H9 (cell line): ENCODE results near the gene MOCS3. TPM values are rescaled to one million over a fixed set of nuclear protein-coding genes. Genes with fewer than 3 reads are reported as not detected.

Experiments
- DNase-seq: peaks from one replicate; pipeline ENCODE4 v3.0.0-alpha.2; 2017
- H2AFZ ChIP-seq: one replicate; pipeline ENCODE4 v1.6.1; 2013; ENCODE audit warnings: mild to moderate bottlenecking, low read length, control low read depth, moderate library complexity
- H2AK5ac ChIP-seq: 2 replicates; pipeline ENCODE4 v1.6.1; 2013; ENCODE audit warnings: low read length, control low read depth, mixed read lengths; ENCODE audit not compliant: insufficient read length
- H2BK120ac ChIP-seq: one replicate; pipeline ENCODE4 v1.6.1; 2013; ENCODE audit warnings: low read depth, mild to moderate bottlenecking, low read length, control low read depth, inconsistent platforms; ENCODE audit not compliant: poor library complexity, severe bottlenecking
- H2BK12ac ChIP-seq: 2 replicates; pipeline ENCODE4 v1.6.1; 2013; ENCODE audit warnings: low read length, control low read depth, mixed read lengths, low read depth; ENCODE audit not compliant: insufficient read length
- H2BK15ac ChIP-seq: 2 replicates; pipeline ENCODE4 v1.6.1; 2013; ENCODE audit warnings: low read depth, low read length, control low read depth
- H2BK20ac ChIP-seq: one replicate; pipeline ENCODE4 v1.6.1; 2013; ENCODE audit warnings: low read depth, mild to moderate bottlenecking, low read length, control low read depth, inconsistent platforms; ENCODE audit not compliant: poor library complexity, severe bottlenecking
- H2BK5ac ChIP-seq: 2 replicates; pipeline ENCODE4 v1.6.1; 2013; ENCODE audit warnings: low read length, control low read depth, mixed read lengths; ENCODE audit not compliant: insufficient read length
- H3K14ac ChIP-seq: 2 replicates; pipeline ENCODE4 v1.6.1; 2013; ENCODE audit warnings: low read length, control low read depth; ENCODE audit not compliant: insufficient read depth
- H3K18ac ChIP-seq: 2 replicates; pipeline ENCODE4 v1.6.1; 2013; ENCODE audit warnings: low read depth, mild to moderate bottlenecking, mixed read lengths, low read length, control low read depth; ENCODE audit not compliant: insufficient read length
- H3K23ac ChIP-seq: 2 replicates; pipeline ENCODE4 v1.6.1; 2013; ENCODE audit warnings: low read length, control low read depth, mixed read lengths, low read depth; ENCODE audit not compliant: insufficient read length
- H3K23me2 ChIP-seq: 2 replicates; pipeline ENCODE4 v1.6.1; 2013; ENCODE audit warnings: low read depth, mild to moderate bottlenecking, mixed read lengths, low read length, control low read depth; ENCODE audit not compliant: insufficient read length, poor library complexity, severe bottlenecking
- H3K27ac ChIP-seq: 2 replicates; pipeline ENCODE4 v1.5.1; 2013; ENCODE audit warnings: low read length, control low read depth, mixed read lengths, low read depth; ENCODE audit not compliant: insufficient read length
- H3K27me3 ChIP-seq: 2 replicates; pipeline ENCODE4 v1.6.1; 2013; ENCODE audit warnings: low read length, control low read depth, inconsistent platforms; ENCODE audit not compliant: insufficient read depth
- H3K4ac ChIP-seq: 2 replicates; pipeline ENCODE4 v1.6.1; 2013; ENCODE audit warnings: low read depth, mild to moderate bottlenecking, control low read depth, inconsistent platforms, low read length, moderate library complexity
- H3K4me1 ChIP-seq: 2 replicates; pipeline ENCODE4 v1.6.1; 2013; ENCODE audit warnings: low read length, control low read depth, inconsistent platforms; ENCODE audit not compliant: insufficient read depth
- H3K4me2 ChIP-seq: 2 replicates; pipeline ENCODE4 v1.6.1; 2013; ENCODE audit warnings: low read length, control low read depth, mixed read lengths; ENCODE audit not compliant: insufficient read length, insufficient read depth
- H3K56ac ChIP-seq: 2 replicates; pipeline ENCODE4 v1.6.1; 2013; ENCODE audit warnings: low read depth, mild to moderate bottlenecking, mixed read lengths, low read length, control low read depth; ENCODE audit not compliant: insufficient read length
- H3K79me1 ChIP-seq: 2 replicates; pipeline ENCODE4 v1.6.1; 2013; ENCODE audit warnings: low read depth, mild to moderate bottlenecking, moderate library complexity, low read length, control low read depth, inconsistent platforms; ENCODE audit not compliant: insufficient read depth, poor library complexity, severe bottlenecking
- H3K79me2 ChIP-seq: 2 replicates; pipeline ENCODE4 v1.6.1; 2013; ENCODE audit warnings: low read length, control low read depth, inconsistent platforms; ENCODE audit not compliant: insufficient read depth
- H3K9ac ChIP-seq: 2 replicates; pipeline ENCODE4 v1.6.1; 2013; ENCODE audit warnings: low read length, control low read depth, mixed read lengths; ENCODE audit not compliant: insufficient read length; ENCODE audit errors: extremely low read depth
- H3K9me3 ChIP-seq: one replicate; pipeline ENCODE4 v1.6.1; 2013; ENCODE audit warnings: low read depth, low read length, inconsistent platforms; ENCODE audit not compliant: control insufficient read depth
- H3T11ph ChIP-seq: one replicate; pipeline ENCODE4 v1.6.1; 2013; ENCODE audit warnings: mild to moderate bottlenecking, low read length, control low read depth, inconsistent platforms
- H4K20me1 ChIP-seq: one replicate; pipeline ENCODE4 v1.6.1; 2013; ENCODE audit not compliant: control insufficient read depth, insufficient read length, insufficient read depth
- H4K5ac ChIP-seq: 2 replicates; pipeline ENCODE4 v1.6.1; 2013; ENCODE audit warnings: low read depth, mild to moderate bottlenecking, mixed read lengths, low read length, control low read depth; ENCODE audit not compliant: insufficient read length
- H4K8ac ChIP-seq: replicated peaks from 2 replicates; pipeline ENCODE4 v1.6.1; 2013; ENCODE audit warnings: low read length, control low read depth, mixed read lengths, low read depth; ENCODE audit not compliant: insufficient read length
- H4K91ac ChIP-seq: 2 replicates; pipeline ENCODE4 v1.6.1; 2013; ENCODE audit warnings: low read depth, mild to moderate bottlenecking, moderate library complexity, mixed read lengths, low read length, control low read depth; ENCODE audit not compliant: insufficient read length
- H3K27ac Mint-ChIP-seq, 3 experiments: 2 replicates in 2 of 3; 3 replicates in 1 of 3; pipeline ENCODE4 v1.8.0; 2020 to 2021; ENCODE audit warnings: mixed read lengths in 3 of 3, mild to moderate bottlenecking in 1 of 3, moderate library complexity in 1 of 3
- H3K27me3 Mint-ChIP-seq: 2 replicates; pipeline ENCODE4 v1.8.0; 2021; ENCODE audit warnings: low read depth, mild to moderate bottlenecking, moderate library complexity, mixed read lengths
- H3K36me3 Mint-ChIP-seq, 3 experiments: 2 replicates in 2 of 3; 3 replicates in 1 of 3; pipeline ENCODE4 v1.8.0; 2020 to 2021; ENCODE audit warnings: low read depth in 3 of 3, mixed read lengths in 3 of 3; ENCODE audit not compliant: insufficient read depth in 1 of 3
- H3K4me1 Mint-ChIP-seq, 2 experiments: 2 replicates each; pipeline ENCODE4 v1.8.0; 2020; ENCODE audit warnings: mixed read lengths in 2 of 2
- H3K4me3 Mint-ChIP-seq, 2 experiments: 2 replicates in 1 of 2; 3 replicates in 1 of 2; pipeline ENCODE4 v1.8.0; 2020 to 2021; ENCODE audit warnings: mild to moderate bottlenecking in 2 of 2, mixed read lengths in 2 of 2, moderate library complexity in 1 of 2
- H3K9me3 Mint-ChIP-seq, 2 experiments: 2 replicates in 1 of 2; 3 replicates in 1 of 2; pipeline ENCODE4 v1.8.0; 2020; ENCODE audit warnings: mild to moderate bottlenecking in 2 of 2, mixed read lengths in 2 of 2, moderate library complexity in 1 of 2
- WGBS: extraction: QIAGEN DNeasy Blood & Tissue Kit; methylation state at CpG from one replicate; pipeline ENCODE4 v1.1.7; 2013; ENCODE audit warnings: missing lambda C conversion rate, low lambda C conversion rate, mixed read lengths; ENCODE audit not compliant: insufficient read length; ENCODE audit errors: extremely low coverage; 5-methylcytosine and 5-hydroxymethylcytosine counted together
- total RNA-seq: library from RNA; stranded (reverse); gene quantifications from 2 replicates; pipeline ENCODE4 v1.2.1, GENCODE V29; 2021
- TF ChIP-seq, protein P1 (sequence below): fragments of 200-600 bp; sonication (generic); conservative IDR thresholded peaks from 3 replicates; pipeline ENCODE4 v1.8.0; 2021; ENCODE audit warnings: antibody characterized with exemption, mild to moderate bottlenecking

The MOCS3 gene
- total RNA-seq, 1 experiment from 2014 or later = 9.0 TPM

DNA sequence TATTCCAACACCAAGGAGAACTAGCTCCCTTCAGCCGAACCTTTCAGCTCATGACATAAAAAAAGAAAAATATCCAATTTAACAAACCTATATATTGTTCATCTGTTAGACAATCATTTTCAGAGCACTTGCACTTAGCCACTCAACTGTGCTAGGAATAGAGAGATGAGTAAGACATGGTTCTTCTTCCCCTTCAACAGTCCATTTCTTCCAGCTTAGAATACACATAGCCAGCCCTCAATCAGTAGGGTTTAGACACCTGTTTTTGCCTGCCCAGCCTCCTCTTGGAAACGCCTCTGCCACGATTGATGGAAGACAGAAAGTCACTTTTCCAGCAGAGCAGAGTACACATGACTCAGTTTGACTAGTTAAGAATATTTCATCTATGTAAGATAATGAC lies 49.2 kb upstream of the MOCS3 start:
- peak overlapping the region in 1 of 3 experiments; percentile 6; a peak in 1 of 7 replicates for H3K27ac Mint-ChIP-seq

More for the DNA sequence above, 49.2 kb upstream of the MOCS3 start:
- no peaks in the 10 kb centered on the region for H3K27me3 ChIP-seq
- no peak overlapping the region for H3K18ac ChIP-seq
- H3K79me2 ChIP-seq = peaks cover 68% of the 10 kb centered on the region; the same call in 1 of the 2 replicates
- H2AFZ ChIP-seq = no peak overlapping the region
- H3K23ac ChIP-seq = no peak overlapping the region
- H3T11ph ChIP-seq = no peak overlapping the region
- no peak overlapping the region for H2BK120ac ChIP-seq
- no peak overlapping the region for H2AK5ac ChIP-seq
- no peak overlapping the region for H3K9ac ChIP-seq
- no peaks in the 10 kb centered on the region for H3K9me3 Mint-ChIP-seq
- H3K4me2 ChIP-seq = no peak overlapping the region
- H3K27ac ChIP-seq = no peak overlapping the region
- no peak overlapping the region for H2BK15ac ChIP-seq
- no peak overlapping the region for H3K4ac ChIP-seq
- H2BK5ac ChIP-seq = no peak overlapping the region
- no CpG with 5 or more reads among the region's 3 CpGs for WGBS
- TF ChIP-seq, protein P1, sequence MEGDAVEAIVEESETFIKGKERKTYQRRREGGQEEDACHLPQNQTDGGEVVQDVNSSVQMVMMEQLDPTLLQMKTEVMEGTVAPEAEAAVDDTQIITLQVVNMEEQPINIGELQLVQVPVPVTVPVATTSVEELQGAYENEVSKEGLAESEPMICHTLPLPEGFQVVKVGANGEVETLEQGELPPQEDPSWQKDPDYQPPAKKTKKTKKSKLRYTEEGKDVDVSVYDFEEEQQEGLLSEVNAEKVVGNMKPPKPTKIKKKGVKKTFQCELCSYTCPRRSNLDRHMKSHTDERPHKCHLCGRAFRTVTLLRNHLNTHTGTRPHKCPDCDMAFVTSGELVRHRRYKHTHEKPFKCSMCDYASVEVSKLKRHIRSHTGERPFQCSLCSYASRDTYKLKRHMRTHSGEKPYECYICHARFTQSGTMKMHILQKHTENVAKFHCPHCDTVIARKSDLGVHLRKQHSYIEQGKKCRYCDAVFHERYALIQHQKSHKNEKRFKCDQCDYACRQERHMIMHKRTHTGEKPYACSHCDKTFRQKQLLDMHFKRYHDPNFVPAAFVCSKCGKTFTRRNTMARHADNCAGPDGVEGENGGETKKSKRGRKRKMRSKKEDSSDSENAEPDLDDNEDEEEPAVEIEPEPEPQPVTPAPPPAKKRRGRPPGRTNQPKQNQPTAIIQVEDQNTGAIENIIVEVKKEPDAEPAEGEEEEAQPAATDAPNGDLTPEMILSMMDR = no peak
- H3K23me2 ChIP-seq = no peaks in the 10 kb centered on the region
- H3K4me1 ChIP-seq = no peaks in the 10 kb centered on the region; the same call in 1 of the 2 replicates
- no peak overlapping the region for H4K8ac ChIP-seq
- peaks cover 44 to 46% of the 10 kb centered on the region in 2 experiments for H3K4me1 Mint-ChIP-seq
- no peaks in the 10 kb centered on the region for H3K79me1 ChIP-seq
- H3K36me3 Mint-ChIP-seq = peaks cover 10 to 55% (median 47%) of the 10 kb centered on the region in 3 experiments; a peak in 6 of 7 replicates
- H2BK12ac ChIP-seq = no peak overlapping the region
- H3K14ac ChIP-seq = no peak overlapping the region
- H3K9me3 ChIP-seq = no peaks in the 10 kb centered on the region
- H3K27me3 Mint-ChIP-seq = no peaks in the 10 kb centered on the region
- no peak overlapping the region for H3K56ac ChIP-seq
- H4K91ac ChIP-seq = no peak overlapping the region
- no peak for DNase-seq
- H4K5ac ChIP-seq = no peak overlapping the region
- H3K4me3 Mint-ChIP-seq = no peak overlapping the region
- no peak overlapping the region for H2BK20ac ChIP-seq
- H4K20me1 ChIP-seq = no peaks in the 10 kb centered on the region
